Suprapubic skin (tissue), 4 donors: ENCODE results near the gene LRSAM1.

ENCODE experiments used
- CTCF ChIP-seq, 2 donors: fragments of 200-600 bp in 1 of 2; fragments of 450-650 bp in 1 of 2; sonication (generic) in 1 of 2; IDR thresholded peaks; one replicate each; pipeline ENCODE4 v1.5.1; 2016 to 2019; ENCODE audit warnings: antibody characterized with exemption in 2 of 2, mild to moderate bottlenecking in 1 of 2, moderate library complexity in 1 of 2
- EP300 ChIP-seq: sonication (generic); formaldehyde crosslinking; IDR thresholded peaks from one replicate; pipeline ENCODE4 v1.6.1; 2017; ENCODE audit warnings: antibody characterized with exemption
- POLR2A ChIP-seq, 2 donors: fragments of 450-650 bp; IDR thresholded peaks; one replicate each; pipeline ENCODE4 v1.6.1; 2017; ENCODE audit warnings: antibody characterized with exemption in 2 of 2, mild to moderate bottlenecking in 2 of 2, moderate library complexity in 2 of 2
- POLR2AphosphoS5 ChIP-seq, 3 donors: sonication (generic); formaldehyde crosslinking; IDR thresholded peaks; one replicate each; pipeline ENCODE4 v1.6.1; 2017; ENCODE audit warnings: antibody characterized with exemption in 3 of 3

DNA sequence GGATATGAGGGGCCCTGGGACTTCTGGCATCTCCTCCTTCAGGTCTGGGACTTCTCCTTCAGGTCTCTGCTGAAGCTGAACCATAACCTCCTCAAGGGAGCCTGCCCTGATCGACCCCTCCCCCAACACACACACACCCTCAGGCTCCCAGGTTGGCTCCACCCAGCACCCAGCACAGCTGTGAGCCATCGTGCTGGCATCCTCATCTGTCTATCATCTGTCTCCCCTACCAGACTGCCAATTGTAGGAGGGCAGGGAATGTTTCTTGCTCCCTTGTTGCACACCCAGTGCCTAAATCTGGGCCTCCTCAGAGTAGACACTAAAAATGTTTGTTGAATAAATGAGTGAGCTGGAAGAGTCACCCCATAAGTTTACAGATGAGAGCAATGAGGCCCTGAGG is 71.4 kb downstream of the LRSAM1 start:
- TF ChIP-seq CTCF (IDR thresholded peaks at IDR 0.05) (no peak), EP300 (no peak), POLR2AphosphoS5 (IDR thresholded peaks at IDR 0.05) (no peak), POLR2A (IDR thresholded peaks at IDR 0.05) (no peak)
